ENCODE measurements around the gene BTN1A1.

Gene BTN1A1

DNA sequence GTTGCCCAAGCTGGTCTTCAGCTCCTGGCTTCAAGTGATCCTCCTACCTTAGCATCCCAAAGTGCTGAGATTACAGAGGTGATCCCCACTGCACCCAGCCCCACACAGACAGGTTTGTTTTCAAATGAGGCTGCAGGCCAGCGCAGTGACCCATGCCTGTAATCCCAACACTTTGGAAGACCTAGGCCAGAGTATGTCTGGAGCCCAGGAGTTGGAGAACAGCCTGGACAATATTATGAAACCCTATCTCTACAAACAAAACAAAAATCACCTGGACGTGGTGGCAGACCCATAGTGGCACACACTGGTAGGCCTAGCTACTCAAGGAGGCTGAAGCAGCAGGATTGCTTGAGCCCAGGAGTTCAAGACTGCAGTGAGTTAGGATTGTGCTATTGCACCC is 30.1 kb downstream of the BTN1A1 start:
- TF ChIP-seq, protein P1, sequence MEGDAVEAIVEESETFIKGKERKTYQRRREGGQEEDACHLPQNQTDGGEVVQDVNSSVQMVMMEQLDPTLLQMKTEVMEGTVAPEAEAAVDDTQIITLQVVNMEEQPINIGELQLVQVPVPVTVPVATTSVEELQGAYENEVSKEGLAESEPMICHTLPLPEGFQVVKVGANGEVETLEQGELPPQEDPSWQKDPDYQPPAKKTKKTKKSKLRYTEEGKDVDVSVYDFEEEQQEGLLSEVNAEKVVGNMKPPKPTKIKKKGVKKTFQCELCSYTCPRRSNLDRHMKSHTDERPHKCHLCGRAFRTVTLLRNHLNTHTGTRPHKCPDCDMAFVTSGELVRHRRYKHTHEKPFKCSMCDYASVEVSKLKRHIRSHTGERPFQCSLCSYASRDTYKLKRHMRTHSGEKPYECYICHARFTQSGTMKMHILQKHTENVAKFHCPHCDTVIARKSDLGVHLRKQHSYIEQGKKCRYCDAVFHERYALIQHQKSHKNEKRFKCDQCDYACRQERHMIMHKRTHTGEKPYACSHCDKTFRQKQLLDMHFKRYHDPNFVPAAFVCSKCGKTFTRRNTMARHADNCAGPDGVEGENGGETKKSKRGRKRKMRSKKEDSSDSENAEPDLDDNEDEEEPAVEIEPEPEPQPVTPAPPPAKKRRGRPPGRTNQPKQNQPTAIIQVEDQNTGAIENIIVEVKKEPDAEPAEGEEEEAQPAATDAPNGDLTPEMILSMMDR (IDR thresholded peaks at IDR 0.05; ENCODE audit: control insufficient read depth, insufficient read depth, low read depth, low read length, missing control alignments), result no peak
- no peak overlapping the region for H3K4me3 ChIP-seq (ENCODE audit: control insufficient read depth, low read depth, low read length)
- no peak for DNase-seq (ENCODE audit: low read depth)

DNA sequence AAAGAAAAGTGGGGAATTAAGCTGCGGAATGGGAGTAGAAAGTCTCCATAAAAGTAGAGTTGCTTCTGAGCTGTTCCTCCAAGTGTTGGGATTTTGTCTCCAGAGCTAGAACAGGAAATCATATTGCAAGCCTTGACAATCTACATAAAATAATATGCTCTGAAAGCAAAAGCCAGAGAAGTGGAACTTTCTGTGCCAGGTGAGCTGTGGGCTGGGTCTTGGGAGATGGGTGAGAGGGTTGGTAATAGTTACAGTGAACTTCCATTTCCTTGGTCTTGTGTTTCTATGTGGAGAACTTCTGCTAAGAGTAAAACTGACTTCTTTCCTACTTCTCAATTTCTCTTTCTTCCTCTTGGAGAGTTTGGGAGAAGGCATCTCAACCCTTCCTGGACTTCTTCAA is 31.8 kb downstream of the BTN1A1 start:
- no peak for DNase-seq (ENCODE audit: low read depth)
- TF ChIP-seq, protein P1 (IDR thresholded peaks at IDR 0.05; ENCODE audit: control insufficient read depth, insufficient read depth, low read depth, low read length, missing control alignments), result no peak
- no peak overlapping the region for H3K4me3 ChIP-seq (ENCODE audit: control insufficient read depth, low read depth, low read length)

DNA sequence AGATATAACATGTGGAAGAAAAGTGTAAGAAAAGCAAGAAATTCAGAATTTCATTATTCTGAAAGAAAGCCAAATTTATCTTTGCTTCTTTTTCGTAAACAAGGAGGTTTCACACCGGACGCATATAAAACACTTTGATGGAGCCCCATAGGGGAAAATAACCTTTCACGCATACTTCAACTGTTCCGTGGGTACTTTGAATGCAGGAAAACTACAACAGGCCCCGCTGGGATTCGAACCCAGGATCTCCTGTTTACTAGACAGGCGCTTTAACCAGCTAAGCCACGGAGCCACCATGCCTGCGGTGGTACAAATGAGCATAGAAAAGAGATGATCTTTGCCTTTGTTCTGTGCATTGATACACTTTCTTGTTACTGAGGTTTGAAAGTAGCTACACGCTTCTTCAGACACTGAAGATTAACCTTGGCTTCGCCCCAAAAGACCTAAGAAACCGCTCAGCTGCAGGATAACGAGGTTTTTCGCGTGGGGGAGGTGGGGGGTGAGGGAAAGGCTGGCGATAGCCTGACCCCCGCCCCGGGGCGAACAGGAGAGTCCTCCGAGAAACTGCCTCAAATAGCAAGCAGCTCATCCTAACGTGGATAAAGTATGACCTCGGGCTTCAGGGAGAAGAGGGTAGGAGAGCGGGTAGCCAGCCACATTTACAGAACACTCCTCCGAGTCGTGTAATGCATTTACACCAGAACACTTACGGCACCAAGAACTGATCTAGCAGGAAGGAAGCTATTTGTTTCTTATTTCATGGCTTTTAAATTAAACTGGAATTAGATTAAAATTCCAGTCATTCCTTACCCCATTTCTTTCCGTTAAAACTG is 32.8 kb downstream of the BTN1A1 start:
- DNase-seq (ENCODE audit: low read depth), result peak; percentile 69
- peak overlapping the region; percentile 81 for H3K4me3 ChIP-seq (ENCODE audit: control insufficient read depth, low read depth, low read length)
- TF ChIP-seq, protein P1 (IDR thresholded peaks at IDR 0.05; ENCODE audit: control insufficient read depth, insufficient read depth, low read depth, low read length, missing control alignments), result no peak

DNA sequence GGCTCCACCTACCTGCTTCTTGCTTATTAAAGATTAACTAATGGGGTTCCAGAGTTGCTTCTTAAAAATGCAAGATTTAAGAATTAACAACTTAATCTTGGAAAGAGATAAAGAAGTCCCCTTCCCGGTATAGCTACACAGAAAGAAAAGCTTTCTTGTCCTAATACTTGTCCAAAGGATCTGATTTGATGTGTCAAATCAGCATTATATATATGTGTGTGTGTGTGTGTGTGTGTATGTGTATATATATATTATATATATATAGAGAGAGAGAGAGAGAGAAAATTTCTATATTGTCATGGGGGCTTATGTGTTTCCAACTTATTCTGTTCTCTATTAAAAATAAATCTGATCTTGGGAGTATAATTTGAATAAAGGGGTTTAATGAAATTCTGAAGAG is 33.4 kb downstream of the BTN1A1 start:
- TF ChIP-seq, protein P1 (IDR thresholded peaks at IDR 0.05; ENCODE audit: control insufficient read depth, insufficient read depth, low read depth, low read length, missing control alignments), result no peak
- no peak for DNase-seq (ENCODE audit: low read depth)

DNA sequence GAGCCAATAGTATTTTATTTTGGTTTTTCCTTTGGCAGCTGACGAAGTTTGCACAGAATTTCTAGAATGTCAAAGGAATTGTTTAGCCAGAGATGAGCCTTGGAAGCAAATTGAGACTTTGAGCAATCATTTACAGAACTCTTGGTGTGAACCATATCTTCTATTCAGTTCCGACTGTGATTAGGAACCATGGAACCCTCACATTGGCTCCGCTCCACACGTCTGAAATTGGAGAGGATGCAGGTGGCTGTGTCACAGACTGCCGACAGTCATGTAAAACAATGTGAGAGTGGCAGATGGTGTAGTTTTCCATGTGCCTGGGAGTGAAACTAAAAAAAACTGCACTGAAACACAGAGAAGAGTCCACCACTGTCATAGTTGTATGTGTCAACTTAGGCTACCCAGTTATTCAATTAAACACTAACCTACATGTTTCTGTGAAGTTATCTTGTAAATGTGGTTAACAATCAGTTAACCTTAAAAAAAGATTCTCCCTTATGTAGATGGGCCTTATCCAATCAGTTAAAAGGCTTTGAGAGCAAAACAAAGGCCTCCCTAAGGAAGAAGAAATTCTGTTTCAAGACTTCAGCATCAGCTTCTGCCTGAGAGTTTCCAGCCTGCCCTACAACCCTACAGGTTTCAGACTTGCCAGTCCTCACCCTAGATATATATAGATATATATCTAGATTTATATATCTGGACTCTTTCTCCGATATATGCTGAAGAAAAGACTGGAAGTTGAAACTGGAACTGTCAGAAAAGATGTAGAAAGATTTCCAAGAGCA is 34.8 kb downstream of the BTN1A1 start:
- DNase-seq (ENCODE audit: low read depth), result no peak
- TF ChIP-seq, protein P1 (IDR thresholded peaks at IDR 0.05; ENCODE audit: control insufficient read depth, insufficient read depth, low read depth, low read length, missing control alignments), result no peak
- no peak overlapping the region for H3K4me3 ChIP-seq (ENCODE audit: control insufficient read depth, low read depth, low read length)

More for the DNA sequence above, 33.4 kb downstream of the BTN1A1 start:
- H3K4me3 ChIP-seq (ENCODE audit: control insufficient read depth, low read depth, low read length), result peak overlapping the region; percentile 81

DNA sequence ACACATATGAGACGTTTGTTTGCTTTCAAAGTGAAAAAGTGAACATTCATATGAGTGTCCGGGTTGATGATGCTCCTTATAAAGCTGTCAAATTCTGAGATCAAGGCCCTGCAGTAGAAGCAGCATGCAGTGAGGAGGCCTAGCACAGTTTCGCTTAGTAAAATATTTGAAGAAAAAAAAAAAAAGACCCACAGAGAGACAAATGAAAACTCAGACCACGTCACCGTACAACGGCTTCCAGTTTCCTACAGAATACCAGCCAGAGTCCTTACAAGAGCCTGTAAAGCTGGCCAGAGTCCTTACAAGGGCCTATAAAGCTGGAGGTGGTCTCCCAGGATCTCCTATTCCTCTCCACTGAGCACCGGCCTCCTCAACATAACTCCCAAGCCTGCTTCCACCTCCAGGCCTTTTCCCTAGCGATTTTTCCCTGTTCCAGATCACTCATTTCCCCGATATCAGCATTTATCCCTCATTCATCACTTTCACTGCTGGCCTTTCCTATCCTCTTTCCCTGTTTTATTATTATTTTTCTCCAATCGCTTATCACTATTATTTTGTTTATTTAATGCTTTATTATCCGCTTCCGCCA is 36.6 kb downstream of the BTN1A1 start:
- TF ChIP-seq, protein P1 (IDR thresholded peaks at IDR 0.05; ENCODE audit: control insufficient read depth, insufficient read depth, low read depth, low read length, missing control alignments), result no peak
- no peak for DNase-seq (ENCODE audit: low read depth)
- H3K4me3 ChIP-seq (ENCODE audit: control insufficient read depth, low read depth, low read length), result peak overlapping the region; percentile 95

Data from AG09309 (cell line).